WI38 (cell line): Measurements from ENCODE around the gene ZNF48.

Experiments
- H3K4me3 ChIP-seq: 2 replicates; pipeline ENCODE4 v1.5.1; 2011; ENCODE audit warnings: low read depth, mild to moderate bottlenecking, control low read depth, low read length
- TF ChIP-seq, protein P1 (sequence below): IDR thresholded peaks from 2 replicates; pipeline ENCODE4 v1.5.1; 2012; ENCODE audit warnings: low read depth, mild to moderate bottlenecking, control low read depth, low read length

The ZNF48 gene

DNA sequence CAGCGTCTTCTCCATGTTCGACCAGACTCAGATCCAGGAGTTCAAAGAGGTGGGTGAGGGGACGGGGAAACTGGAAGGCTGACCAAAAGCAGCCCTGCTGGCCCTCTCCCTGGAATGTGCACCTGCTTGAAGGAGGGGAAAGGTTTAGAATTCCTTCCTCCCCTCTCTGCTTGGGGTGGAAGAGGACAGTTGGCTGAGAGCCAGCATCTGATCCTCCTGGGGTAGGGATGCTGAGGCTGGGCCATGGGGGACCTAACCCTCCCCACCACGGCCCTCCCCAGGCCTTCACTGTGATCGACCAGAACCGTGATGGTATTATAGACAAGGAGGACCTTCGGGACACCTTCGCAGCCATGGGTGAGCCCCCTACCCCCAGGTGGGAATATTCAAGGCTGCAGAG lies 19.4 kb upstream of the ZNF48 start:
- TF ChIP-seq, protein P1, sequence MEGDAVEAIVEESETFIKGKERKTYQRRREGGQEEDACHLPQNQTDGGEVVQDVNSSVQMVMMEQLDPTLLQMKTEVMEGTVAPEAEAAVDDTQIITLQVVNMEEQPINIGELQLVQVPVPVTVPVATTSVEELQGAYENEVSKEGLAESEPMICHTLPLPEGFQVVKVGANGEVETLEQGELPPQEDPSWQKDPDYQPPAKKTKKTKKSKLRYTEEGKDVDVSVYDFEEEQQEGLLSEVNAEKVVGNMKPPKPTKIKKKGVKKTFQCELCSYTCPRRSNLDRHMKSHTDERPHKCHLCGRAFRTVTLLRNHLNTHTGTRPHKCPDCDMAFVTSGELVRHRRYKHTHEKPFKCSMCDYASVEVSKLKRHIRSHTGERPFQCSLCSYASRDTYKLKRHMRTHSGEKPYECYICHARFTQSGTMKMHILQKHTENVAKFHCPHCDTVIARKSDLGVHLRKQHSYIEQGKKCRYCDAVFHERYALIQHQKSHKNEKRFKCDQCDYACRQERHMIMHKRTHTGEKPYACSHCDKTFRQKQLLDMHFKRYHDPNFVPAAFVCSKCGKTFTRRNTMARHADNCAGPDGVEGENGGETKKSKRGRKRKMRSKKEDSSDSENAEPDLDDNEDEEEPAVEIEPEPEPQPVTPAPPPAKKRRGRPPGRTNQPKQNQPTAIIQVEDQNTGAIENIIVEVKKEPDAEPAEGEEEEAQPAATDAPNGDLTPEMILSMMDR = no peak
- no peak overlapping the region for H3K4me3 ChIP-seq

DNA sequence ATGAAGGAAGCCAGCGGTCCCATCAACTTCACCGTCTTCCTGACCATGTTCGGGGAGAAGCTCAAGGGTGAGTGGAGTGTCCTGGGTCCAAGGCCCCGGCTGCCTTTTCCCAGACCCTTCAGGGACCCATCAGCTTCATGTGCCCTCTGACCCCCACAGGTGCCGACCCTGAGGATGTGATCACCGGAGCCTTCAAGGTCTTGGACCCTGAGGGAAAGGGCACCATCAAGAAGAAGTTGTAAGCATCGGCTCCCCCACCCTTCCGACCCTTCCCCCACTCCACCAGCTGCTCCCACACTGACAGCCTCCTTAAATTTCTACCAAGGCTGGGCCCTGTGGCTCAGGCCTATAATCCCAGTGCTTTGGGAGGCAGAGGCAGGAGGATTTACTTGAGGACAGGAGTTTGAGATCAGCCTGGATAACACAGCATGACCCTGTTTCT lies 18.7 kb upstream of the ZNF48 start:
- no peak overlapping the region for H3K4me3 ChIP-seq
- TF ChIP-seq, protein P1 = no peak

DNA sequence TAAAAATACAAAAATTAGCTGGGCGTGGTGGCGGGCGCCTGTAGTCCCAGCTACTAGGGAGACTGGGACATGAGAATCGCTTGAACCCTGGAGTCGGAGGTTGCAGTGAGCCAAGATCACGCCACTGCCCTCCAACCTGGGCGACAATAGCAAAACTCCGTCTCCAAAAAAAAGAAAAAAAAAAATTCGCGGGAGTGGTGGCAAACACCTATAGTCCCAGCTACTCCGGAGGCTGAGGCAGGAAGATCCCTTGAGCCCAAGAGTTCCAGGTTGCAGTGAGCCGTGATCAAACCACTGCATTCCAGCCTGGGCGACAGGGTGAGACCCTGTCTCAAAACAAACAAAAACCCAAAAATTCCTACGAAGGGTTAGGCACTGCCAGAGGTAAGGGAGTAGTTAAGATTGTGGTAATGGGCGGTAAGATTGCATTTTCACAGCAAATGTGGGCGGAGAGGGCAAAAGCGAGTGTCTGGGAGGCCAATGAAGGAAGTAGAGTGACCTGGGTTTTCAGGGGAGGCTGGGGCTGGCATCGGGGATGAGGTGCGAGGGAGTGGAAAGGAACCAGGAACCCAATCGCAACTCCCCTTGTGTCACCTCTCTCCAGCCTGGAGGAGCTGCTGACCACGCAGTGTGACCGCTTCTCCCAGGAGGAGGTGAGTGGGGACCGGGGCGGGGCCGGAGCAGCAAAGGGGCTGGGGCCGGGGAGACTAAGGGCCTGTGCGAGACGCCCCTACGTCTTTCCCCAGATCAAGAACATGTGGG lies 18.0 kb upstream of the ZNF48 start:
- H3K4me3 ChIP-seq = peak overlapping the region; percentile 62
- TF ChIP-seq, protein P1 = no peak

DNA sequence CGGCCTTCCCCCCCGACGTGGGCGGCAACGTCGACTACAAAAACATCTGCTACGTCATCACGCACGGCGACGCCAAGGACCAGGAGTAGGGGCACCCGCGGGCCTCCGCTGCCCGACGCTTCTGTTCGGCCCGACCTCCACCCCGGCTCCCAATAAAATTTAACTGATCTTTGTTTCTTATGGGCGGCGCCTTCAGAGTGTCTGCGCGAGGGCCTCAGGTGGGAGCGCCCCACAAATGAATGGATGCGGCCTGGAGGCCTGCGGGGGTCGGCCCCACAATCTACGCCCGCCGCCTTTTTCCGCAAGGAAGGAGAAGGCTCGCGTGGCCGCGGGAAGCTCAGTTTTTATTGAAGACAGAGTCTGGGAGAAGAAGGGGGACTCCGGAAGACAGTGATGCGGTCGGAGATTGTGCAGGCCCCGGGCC lies 17.4 kb upstream of the ZNF48 start:
- TF ChIP-seq, protein P1 = no peak

DNA sequence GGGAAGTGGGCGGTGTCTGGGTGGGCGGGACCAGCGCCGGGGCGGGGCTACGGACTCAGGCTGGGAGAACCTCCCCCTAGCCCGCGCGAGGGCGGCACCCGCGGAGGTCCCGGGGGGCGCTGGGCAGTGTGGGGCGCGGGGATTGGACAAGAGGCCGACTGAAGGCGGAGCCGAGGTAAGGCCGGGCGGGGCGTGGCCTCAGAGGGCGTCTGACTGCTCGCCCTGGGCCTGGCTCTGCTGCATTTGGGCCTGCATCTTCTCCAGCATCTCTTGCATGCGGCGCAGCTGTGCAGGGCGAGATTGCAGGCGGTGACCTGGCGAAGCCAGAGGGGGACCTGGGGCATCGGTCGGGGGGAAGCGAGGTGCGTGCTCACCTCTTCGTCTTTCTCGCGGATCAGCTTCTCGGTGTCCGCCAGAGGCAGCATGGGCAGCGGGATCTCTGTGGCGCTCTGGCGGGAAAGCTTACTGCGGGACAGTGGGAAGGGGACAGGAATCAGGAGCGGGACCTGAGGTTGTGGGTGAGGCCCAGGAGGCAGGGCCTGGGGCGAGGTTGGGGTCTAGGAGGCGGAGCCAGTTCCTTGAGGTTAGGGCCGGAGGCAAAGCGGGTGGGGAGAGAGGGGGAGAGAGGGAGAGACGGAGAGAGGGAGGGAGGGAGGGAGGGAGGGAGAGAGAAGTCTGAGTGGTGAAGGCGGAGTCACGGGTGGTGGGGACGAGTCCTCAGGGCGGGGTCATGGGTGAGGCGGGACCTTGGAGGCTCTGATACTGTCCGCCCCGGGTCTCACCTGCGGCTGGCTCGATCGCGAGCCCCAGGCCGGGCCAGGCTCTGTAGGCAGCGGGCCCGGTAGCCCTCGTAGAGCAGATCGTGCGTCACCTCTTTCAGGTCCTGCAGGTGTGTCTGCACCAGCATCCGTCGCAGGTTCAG lies 16.7 kb upstream of the ZNF48 start:
- peak overlapping the region; percentile 76 for H3K4me3 ChIP-seq
- TF ChIP-seq, protein P1 = no peak

More for the DNA sequence above, 17.4 kb upstream of the ZNF48 start:
- H3K4me3 ChIP-seq = peak overlapping the region; percentile 62

DNA sequence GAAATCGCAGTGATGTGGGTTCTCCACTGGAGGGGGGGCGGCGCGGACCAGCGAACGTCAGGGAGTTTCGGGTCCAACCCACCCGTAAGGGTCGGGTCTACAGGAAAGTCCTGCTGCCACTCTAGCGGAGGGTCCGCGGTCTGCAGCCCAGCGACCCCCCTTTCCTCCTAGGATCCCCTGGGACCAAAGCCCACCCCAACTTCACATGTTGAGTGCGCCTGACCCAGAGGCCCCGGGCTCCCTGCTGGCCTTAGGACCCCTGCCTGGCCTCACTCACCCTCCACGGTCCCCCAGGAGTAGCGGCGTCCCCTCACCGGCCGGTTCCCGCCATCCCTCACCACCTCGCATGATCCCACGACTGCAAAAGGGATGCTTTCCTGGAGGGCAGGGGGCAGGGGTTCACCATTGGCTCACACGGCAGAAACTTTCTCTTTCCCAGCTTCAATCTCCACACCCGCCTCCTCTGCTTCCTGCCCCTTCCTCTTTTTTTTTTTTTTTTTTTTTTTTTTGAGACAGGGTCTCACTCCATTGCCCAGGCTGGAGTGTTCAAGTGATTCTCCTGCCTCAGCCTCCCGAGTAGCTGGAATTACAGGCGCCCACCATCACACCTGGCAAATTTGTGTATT lies 15.9 kb upstream of the ZNF48 start:
- TF ChIP-seq, protein P1 = no peak
- H3K4me3 ChIP-seq = peak overlapping the region; percentile 76
